H9 (cell line): ENCODE measurements around the gene NUDT3. TPM values are rescaled to one million over a fixed set of nuclear protein-coding genes. Genes with fewer than 3 reads are reported as not detected.

Experiments used
- DNase-seq: peaks from one replicate; pipeline ENCODE4 v3.0.0-alpha.2; 2017
- H2AFZ ChIP-seq: one replicate; pipeline ENCODE4 v1.6.1; 2013; ENCODE audit warnings: mild to moderate bottlenecking, low read length, control low read depth, moderate library complexity
- H2AK5ac ChIP-seq: 2 replicates; pipeline ENCODE4 v1.6.1; 2013; ENCODE audit warnings: low read length, control low read depth, mixed read lengths; ENCODE audit not compliant: insufficient read length
- H2BK120ac ChIP-seq: one replicate; pipeline ENCODE4 v1.6.1; 2013; ENCODE audit warnings: low read depth, mild to moderate bottlenecking, low read length, control low read depth, inconsistent platforms; ENCODE audit not compliant: poor library complexity, severe bottlenecking
- H2BK12ac ChIP-seq: 2 replicates; pipeline ENCODE4 v1.6.1; 2013; ENCODE audit warnings: low read length, control low read depth, mixed read lengths, low read depth; ENCODE audit not compliant: insufficient read length
- H2BK15ac ChIP-seq: 2 replicates; pipeline ENCODE4 v1.6.1; 2013; ENCODE audit warnings: low read depth, low read length, control low read depth
- H2BK20ac ChIP-seq: one replicate; pipeline ENCODE4 v1.6.1; 2013; ENCODE audit warnings: low read depth, mild to moderate bottlenecking, low read length, control low read depth, inconsistent platforms; ENCODE audit not compliant: poor library complexity, severe bottlenecking
- H2BK5ac ChIP-seq: 2 replicates; pipeline ENCODE4 v1.6.1; 2013; ENCODE audit warnings: low read length, control low read depth, mixed read lengths; ENCODE audit not compliant: insufficient read length
- H3K14ac ChIP-seq: 2 replicates; pipeline ENCODE4 v1.6.1; 2013; ENCODE audit warnings: low read length, control low read depth; ENCODE audit not compliant: insufficient read depth
- H3K18ac ChIP-seq: 2 replicates; pipeline ENCODE4 v1.6.1; 2013; ENCODE audit warnings: low read depth, mild to moderate bottlenecking, mixed read lengths, low read length, control low read depth; ENCODE audit not compliant: insufficient read length
- H3K23ac ChIP-seq: 2 replicates; pipeline ENCODE4 v1.6.1; 2013; ENCODE audit warnings: low read length, control low read depth, mixed read lengths, low read depth; ENCODE audit not compliant: insufficient read length
- H3K23me2 ChIP-seq: 2 replicates; pipeline ENCODE4 v1.6.1; 2013; ENCODE audit warnings: low read depth, mild to moderate bottlenecking, mixed read lengths, low read length, control low read depth; ENCODE audit not compliant: insufficient read length, poor library complexity, severe bottlenecking
- H3K27ac ChIP-seq: 2 replicates; pipeline ENCODE4 v1.5.1; 2013; ENCODE audit warnings: low read length, control low read depth, mixed read lengths, low read depth; ENCODE audit not compliant: insufficient read length
- H3K27me3 ChIP-seq: 2 replicates; pipeline ENCODE4 v1.6.1; 2013; ENCODE audit warnings: low read length, control low read depth, inconsistent platforms; ENCODE audit not compliant: insufficient read depth
- H3K4ac ChIP-seq: 2 replicates; pipeline ENCODE4 v1.6.1; 2013; ENCODE audit warnings: low read depth, mild to moderate bottlenecking, control low read depth, inconsistent platforms, low read length, moderate library complexity
- H3K4me1 ChIP-seq: 2 replicates; pipeline ENCODE4 v1.6.1; 2013; ENCODE audit warnings: low read length, control low read depth, inconsistent platforms; ENCODE audit not compliant: insufficient read depth
- H3K4me2 ChIP-seq: 2 replicates; pipeline ENCODE4 v1.6.1; 2013; ENCODE audit warnings: low read length, control low read depth, mixed read lengths; ENCODE audit not compliant: insufficient read length, insufficient read depth
- H3K56ac ChIP-seq: 2 replicates; pipeline ENCODE4 v1.6.1; 2013; ENCODE audit warnings: low read depth, mild to moderate bottlenecking, mixed read lengths, low read length, control low read depth; ENCODE audit not compliant: insufficient read length
- H3K79me1 ChIP-seq: 2 replicates; pipeline ENCODE4 v1.6.1; 2013; ENCODE audit warnings: low read depth, mild to moderate bottlenecking, moderate library complexity, low read length, control low read depth, inconsistent platforms; ENCODE audit not compliant: insufficient read depth, poor library complexity, severe bottlenecking
- H3K79me2 ChIP-seq: 2 replicates; pipeline ENCODE4 v1.6.1; 2013; ENCODE audit warnings: low read length, control low read depth, inconsistent platforms; ENCODE audit not compliant: insufficient read depth
- H3K9ac ChIP-seq: 2 replicates; pipeline ENCODE4 v1.6.1; 2013; ENCODE audit warnings: low read length, control low read depth, mixed read lengths; ENCODE audit not compliant: insufficient read length; ENCODE audit errors: extremely low read depth
- H3K9me3 ChIP-seq: one replicate; pipeline ENCODE4 v1.6.1; 2013; ENCODE audit warnings: low read depth, low read length, inconsistent platforms; ENCODE audit not compliant: control insufficient read depth
- H3T11ph ChIP-seq: one replicate; pipeline ENCODE4 v1.6.1; 2013; ENCODE audit warnings: mild to moderate bottlenecking, low read length, control low read depth, inconsistent platforms
- H4K20me1 ChIP-seq: one replicate; pipeline ENCODE4 v1.6.1; 2013; ENCODE audit not compliant: control insufficient read depth, insufficient read length, insufficient read depth
- H4K5ac ChIP-seq: 2 replicates; pipeline ENCODE4 v1.6.1; 2013; ENCODE audit warnings: low read depth, mild to moderate bottlenecking, mixed read lengths, low read length, control low read depth; ENCODE audit not compliant: insufficient read length
- H4K8ac ChIP-seq: replicated peaks from 2 replicates; pipeline ENCODE4 v1.6.1; 2013; ENCODE audit warnings: low read length, control low read depth, mixed read lengths, low read depth; ENCODE audit not compliant: insufficient read length
- H4K91ac ChIP-seq: 2 replicates; pipeline ENCODE4 v1.6.1; 2013; ENCODE audit warnings: low read depth, mild to moderate bottlenecking, moderate library complexity, mixed read lengths, low read length, control low read depth; ENCODE audit not compliant: insufficient read length
- H3K27ac Mint-ChIP-seq, 3 experiments: 2 replicates in 2 of 3; 3 replicates in 1 of 3; pipeline ENCODE4 v1.8.0; 2020 to 2021; ENCODE audit warnings: mixed read lengths in 3 of 3, mild to moderate bottlenecking in 1 of 3, moderate library complexity in 1 of 3
- H3K27me3 Mint-ChIP-seq: 2 replicates; pipeline ENCODE4 v1.8.0; 2021; ENCODE audit warnings: low read depth, mild to moderate bottlenecking, moderate library complexity, mixed read lengths
- H3K36me3 Mint-ChIP-seq, 3 experiments: 2 replicates in 2 of 3; 3 replicates in 1 of 3; pipeline ENCODE4 v1.8.0; 2020 to 2021; ENCODE audit warnings: low read depth in 3 of 3, mixed read lengths in 3 of 3; ENCODE audit not compliant: insufficient read depth in 1 of 3
- H3K4me1 Mint-ChIP-seq, 2 experiments: 2 replicates each; pipeline ENCODE4 v1.8.0; 2020; ENCODE audit warnings: mixed read lengths in 2 of 2
- H3K4me3 Mint-ChIP-seq, 2 experiments: 2 replicates in 1 of 2; 3 replicates in 1 of 2; pipeline ENCODE4 v1.8.0; 2020 to 2021; ENCODE audit warnings: mild to moderate bottlenecking in 2 of 2, mixed read lengths in 2 of 2, moderate library complexity in 1 of 2
- H3K9me3 Mint-ChIP-seq, 2 experiments: 2 replicates in 1 of 2; 3 replicates in 1 of 2; pipeline ENCODE4 v1.8.0; 2020; ENCODE audit warnings: mild to moderate bottlenecking in 2 of 2, mixed read lengths in 2 of 2, moderate library complexity in 1 of 2
- WGBS: extraction: QIAGEN DNeasy Blood & Tissue Kit; methylation state at CpG from one replicate; pipeline ENCODE4 v1.1.7; 2013; ENCODE audit warnings: missing lambda C conversion rate, low lambda C conversion rate, mixed read lengths; ENCODE audit not compliant: insufficient read length; ENCODE audit errors: extremely low coverage; 5-methylcytosine and 5-hydroxymethylcytosine counted together
- total RNA-seq: library from RNA; stranded (reverse); gene quantifications from 2 replicates; pipeline ENCODE4 v1.2.1, GENCODE V29; 2021
- TF ChIP-seq, protein P1 (sequence below): fragments of 200-600 bp; sonication (generic); conservative IDR thresholded peaks from 3 replicates; pipeline ENCODE4 v1.8.0; 2021; ENCODE audit warnings: antibody characterized with exemption, mild to moderate bottlenecking

Gene NUDT3
- total RNA-seq, 1 experiment from 2014 or later: 23.6 TPM

DNA sequence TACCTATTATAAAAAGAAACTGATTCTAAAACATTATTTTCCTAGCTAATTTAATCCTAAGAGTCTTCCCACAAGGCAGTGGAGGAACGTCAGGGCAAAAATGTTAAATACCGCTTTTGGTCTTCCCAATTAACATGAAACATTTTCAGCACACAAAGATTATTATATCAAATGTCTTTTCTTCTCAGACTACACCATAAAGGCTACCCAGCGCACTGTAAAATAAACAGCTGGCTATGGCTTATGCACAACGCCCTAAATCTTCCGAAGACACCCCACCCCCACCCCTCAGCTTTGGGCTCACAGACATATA is 1.0 kb downstream of the NUDT3 start:
- no peaks in the 10 kb centered on the region for H3K27me3 ChIP-seq
- H3K4me3 Mint-ChIP-seq: no peak overlapping the region
- no peaks in the 10 kb centered on the region for H3K9me3 ChIP-seq
- no peak overlapping the region for H3K27ac ChIP-seq
- peaks cover 9% of the 10 kb centered on the region for H3K23me2 ChIP-seq
- no peaks in the 10 kb centered on the region for H3K79me1 ChIP-seq
- H2BK20ac ChIP-seq: no peak overlapping the region
- no peak overlapping the region for H2BK5ac ChIP-seq
- no peak overlapping the region for H4K8ac ChIP-seq
- no peak for DNase-seq
- H3K18ac ChIP-seq: no peak overlapping the region
- no peak overlapping the region for H3K14ac ChIP-seq
- H2BK12ac ChIP-seq: no peak overlapping the region
- H3K27ac Mint-ChIP-seq: no peak overlapping the region
- H3K36me3 Mint-ChIP-seq: peaks cover under 1 to 10% (median 2%) of the 10 kb centered on the region in 3 experiments
- peaks cover 2% of the 10 kb centered on the region; the same call in 1 of the 2 replicates for H3K27me3 Mint-ChIP-seq
- no peak overlapping the region for H2AFZ ChIP-seq
- H2BK15ac ChIP-seq: no peak overlapping the region
- H3K4me1 Mint-ChIP-seq: peaks cover 19 to 28% of the 10 kb centered on the region in 2 experiments
- H3K79me2 ChIP-seq: peaks cover 21% of the 10 kb centered on the region; the same call in 1 of the 2 replicates
- no peak overlapping the region for H2BK120ac ChIP-seq
- H3T11ph ChIP-seq: no peak overlapping the region
- H3K23ac ChIP-seq: no peak overlapping the region
- H3K4me1 ChIP-seq: no peaks in the 10 kb centered on the region
- WGBS: no CpG with 5 or more reads among the region's 5 CpGs
- no peak overlapping the region for H3K56ac ChIP-seq
- peak overlapping the region; percentile 94 for H3K4me2 ChIP-seq
- H3K9ac ChIP-seq: peak overlapping the region; percentile 61
- peaks cover 9 to 10% of the 10 kb centered on the region in 2 experiments for H3K9me3 Mint-ChIP-seq
- H4K20me1 ChIP-seq: no peaks in the 10 kb centered on the region
- no peak overlapping the region for H2AK5ac ChIP-seq
- H3K4ac ChIP-seq: no peak overlapping the region
- TF ChIP-seq, protein P1, sequence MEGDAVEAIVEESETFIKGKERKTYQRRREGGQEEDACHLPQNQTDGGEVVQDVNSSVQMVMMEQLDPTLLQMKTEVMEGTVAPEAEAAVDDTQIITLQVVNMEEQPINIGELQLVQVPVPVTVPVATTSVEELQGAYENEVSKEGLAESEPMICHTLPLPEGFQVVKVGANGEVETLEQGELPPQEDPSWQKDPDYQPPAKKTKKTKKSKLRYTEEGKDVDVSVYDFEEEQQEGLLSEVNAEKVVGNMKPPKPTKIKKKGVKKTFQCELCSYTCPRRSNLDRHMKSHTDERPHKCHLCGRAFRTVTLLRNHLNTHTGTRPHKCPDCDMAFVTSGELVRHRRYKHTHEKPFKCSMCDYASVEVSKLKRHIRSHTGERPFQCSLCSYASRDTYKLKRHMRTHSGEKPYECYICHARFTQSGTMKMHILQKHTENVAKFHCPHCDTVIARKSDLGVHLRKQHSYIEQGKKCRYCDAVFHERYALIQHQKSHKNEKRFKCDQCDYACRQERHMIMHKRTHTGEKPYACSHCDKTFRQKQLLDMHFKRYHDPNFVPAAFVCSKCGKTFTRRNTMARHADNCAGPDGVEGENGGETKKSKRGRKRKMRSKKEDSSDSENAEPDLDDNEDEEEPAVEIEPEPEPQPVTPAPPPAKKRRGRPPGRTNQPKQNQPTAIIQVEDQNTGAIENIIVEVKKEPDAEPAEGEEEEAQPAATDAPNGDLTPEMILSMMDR: no peak
- H4K5ac ChIP-seq: no peak overlapping the region
- no peak overlapping the region for H4K91ac ChIP-seq
